ENCODE results near the gene TCF12. TPM values are rescaled to one million over a fixed set of nuclear protein-coding genes. Genes with fewer than 3 reads are reported as not detected.

The TCF12 gene
- total RNA-seq, 1 donor from 2014 or later: 123 TPM

DNA sequence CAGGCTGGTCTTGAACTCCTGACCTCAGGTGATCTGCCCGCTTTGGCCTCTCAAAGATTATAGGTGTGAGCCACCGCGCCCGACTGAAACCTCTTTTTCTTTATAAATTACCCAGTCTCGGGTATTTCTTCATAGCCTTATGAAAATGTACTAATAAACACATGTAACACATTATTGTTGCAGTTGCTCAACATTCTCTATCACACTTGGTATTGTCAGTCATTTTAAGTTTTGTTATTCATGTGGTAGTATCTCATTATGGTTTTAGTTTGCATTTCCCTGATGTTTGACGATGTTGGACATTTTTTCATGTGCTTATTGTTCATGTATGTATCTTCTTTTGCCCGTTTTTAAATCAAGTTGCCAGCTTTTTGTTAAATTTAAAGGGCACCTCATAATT lies 109.7 kb downstream of the TCF12 start:
- DNase-seq (ENCODE audit: low spot score): no peak
- H3K4me3 Mint-ChIP-seq (ENCODE audit: unreplicated experiment): no peak overlapping the region
- TF ChIP-seq, protein P1, sequence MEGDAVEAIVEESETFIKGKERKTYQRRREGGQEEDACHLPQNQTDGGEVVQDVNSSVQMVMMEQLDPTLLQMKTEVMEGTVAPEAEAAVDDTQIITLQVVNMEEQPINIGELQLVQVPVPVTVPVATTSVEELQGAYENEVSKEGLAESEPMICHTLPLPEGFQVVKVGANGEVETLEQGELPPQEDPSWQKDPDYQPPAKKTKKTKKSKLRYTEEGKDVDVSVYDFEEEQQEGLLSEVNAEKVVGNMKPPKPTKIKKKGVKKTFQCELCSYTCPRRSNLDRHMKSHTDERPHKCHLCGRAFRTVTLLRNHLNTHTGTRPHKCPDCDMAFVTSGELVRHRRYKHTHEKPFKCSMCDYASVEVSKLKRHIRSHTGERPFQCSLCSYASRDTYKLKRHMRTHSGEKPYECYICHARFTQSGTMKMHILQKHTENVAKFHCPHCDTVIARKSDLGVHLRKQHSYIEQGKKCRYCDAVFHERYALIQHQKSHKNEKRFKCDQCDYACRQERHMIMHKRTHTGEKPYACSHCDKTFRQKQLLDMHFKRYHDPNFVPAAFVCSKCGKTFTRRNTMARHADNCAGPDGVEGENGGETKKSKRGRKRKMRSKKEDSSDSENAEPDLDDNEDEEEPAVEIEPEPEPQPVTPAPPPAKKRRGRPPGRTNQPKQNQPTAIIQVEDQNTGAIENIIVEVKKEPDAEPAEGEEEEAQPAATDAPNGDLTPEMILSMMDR (IDR thresholded peaks at IDR 0.05; ENCODE audit: unreplicated experiment): no peak
- no peak overlapping the region for H3K27ac Mint-ChIP-seq (ENCODE audit: unreplicated experiment)
- H3K27me3 Mint-ChIP-seq (ENCODE audit: unreplicated experiment): no peaks in the 10 kb centered on the region
- H3K36me3 Mint-ChIP-seq (ENCODE audit: low read depth, unreplicated experiment): no peaks in the 10 kb centered on the region
- no peaks in the 10 kb centered on the region for H3K9me3 Mint-ChIP-seq (ENCODE audit: unreplicated experiment)
- peaks cover 13% of the 10 kb centered on the region for H3K4me1 Mint-ChIP-seq (ENCODE audit: unreplicated experiment)

DNA sequence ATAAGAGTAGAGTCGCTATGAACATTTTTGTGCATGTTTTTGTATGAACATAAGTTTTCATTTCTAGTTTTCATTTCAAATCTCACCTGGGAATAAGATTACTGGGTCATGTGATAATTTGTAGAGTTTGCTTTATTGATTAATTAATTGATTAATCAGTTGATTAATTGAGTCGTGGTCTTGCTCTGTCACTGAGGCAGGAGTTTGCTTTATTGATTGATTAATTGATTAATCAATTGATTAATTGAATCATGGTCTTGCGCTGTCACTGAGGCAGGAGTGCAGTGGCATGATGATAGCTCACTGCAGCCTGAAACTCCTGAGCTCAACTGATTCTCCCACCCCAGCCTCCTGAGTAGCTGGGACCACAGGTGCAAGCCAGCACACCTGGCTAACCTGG lies 111.6 kb downstream of the TCF12 start:
- no peaks in the 10 kb centered on the region for H3K27me3 Mint-ChIP-seq (ENCODE audit: unreplicated experiment)

DNA sequence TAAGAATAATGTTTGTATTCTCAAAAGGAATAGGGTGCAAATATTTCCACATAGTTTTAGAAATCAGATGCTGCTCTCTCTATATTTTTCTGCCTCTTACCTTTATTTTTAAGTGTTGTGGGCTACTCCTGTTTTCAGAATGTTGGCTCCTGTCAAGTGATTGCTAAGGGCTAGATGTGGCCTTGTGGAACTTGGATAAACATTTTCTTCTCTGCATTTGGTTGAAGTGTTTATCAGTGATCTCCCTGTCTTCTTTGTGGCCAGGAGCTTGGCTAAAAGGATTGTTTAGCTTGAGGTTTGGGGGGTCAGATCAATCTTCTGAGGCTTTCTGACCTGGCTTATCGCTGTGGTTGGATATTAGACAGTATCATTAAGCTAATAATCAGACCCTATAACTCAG lies 112.6 kb downstream of the TCF12 start:
- TF ChIP-seq, protein P1 (IDR thresholded peaks at IDR 0.05; ENCODE audit: unreplicated experiment): no peak
- Mint-ChIP-seq H3K27me3 (ENCODE audit: unreplicated experiment) (no peaks in the 10 kb centered on the region), H3K9me3 (ENCODE audit: unreplicated experiment) (no peaks in the 10 kb centered on the region), H3K4me1 (ENCODE audit: unreplicated experiment) (peaks cover 18% of the 10 kb centered on the region), H3K27ac (ENCODE audit: unreplicated experiment) (peak overlapping the region; percentile 83), H3K4me3 (ENCODE audit: unreplicated experiment) (no peak overlapping the region), H3K36me3 (ENCODE audit: low read depth, unreplicated experiment) (no peaks in the 10 kb centered on the region)
- DNase-seq (ENCODE audit: low spot score): no peak

More for the DNA sequence above, 111.6 kb downstream of the TCF12 start:
- TF ChIP-seq, protein P1 (IDR thresholded peaks at IDR 0.05; ENCODE audit: unreplicated experiment): no peak
- peaks cover 13% of the 10 kb centered on the region for H3K4me1 Mint-ChIP-seq (ENCODE audit: unreplicated experiment)
- no peak overlapping the region for H3K27ac Mint-ChIP-seq (ENCODE audit: unreplicated experiment)
- no peak for DNase-seq (ENCODE audit: low spot score)
- no peaks in the 10 kb centered on the region for H3K9me3 Mint-ChIP-seq (ENCODE audit: unreplicated experiment)
- no peaks in the 10 kb centered on the region for H3K36me3 Mint-ChIP-seq (ENCODE audit: low read depth, unreplicated experiment)
- H3K4me3 Mint-ChIP-seq (ENCODE audit: unreplicated experiment): no peak overlapping the region

GRCh38 chr15:57031605-57032004 lies 113.2 kb downstream of the TCF12 start:
- H3K4me1 Mint-ChIP-seq (ENCODE audit: unreplicated experiment): peaks cover 19% of the 10 kb centered on the region
- no peaks in the 10 kb centered on the region for H3K27me3 Mint-ChIP-seq (ENCODE audit: unreplicated experiment)
- H3K36me3 Mint-ChIP-seq (ENCODE audit: low read depth, unreplicated experiment): no peaks in the 10 kb centered on the region
- H3K27ac Mint-ChIP-seq (ENCODE audit: unreplicated experiment): peak overlapping the region; percentile 83
- TF ChIP-seq, protein P1 (IDR thresholded peaks at IDR 0.05; ENCODE audit: unreplicated experiment): no peak
- peak; percentile 5 for DNase-seq (ENCODE audit: low spot score)
- H3K4me3 Mint-ChIP-seq (ENCODE audit: unreplicated experiment): no peak overlapping the region
- H3K9me3 Mint-ChIP-seq (ENCODE audit: unreplicated experiment): no peaks in the 10 kb centered on the region

- TF ChIP-seq, protein P1 (IDR thresholded peaks at IDR 0.05; ENCODE audit: unreplicated experiment): no peak
Observed at GRCh38 chr15:57032338-57032737, 113.9 kb downstream of the TCF12 start.

More at GRCh38 chr15:57032338-57032737, 113.9 kb downstream of the TCF12 start:
- H3K27me3 Mint-ChIP-seq (ENCODE audit: unreplicated experiment): no peaks in the 10 kb centered on the region
- H3K4me3 Mint-ChIP-seq (ENCODE audit: unreplicated experiment): no peak overlapping the region
- no peaks in the 10 kb centered on the region for H3K9me3 Mint-ChIP-seq (ENCODE audit: unreplicated experiment)
- DNase-seq (ENCODE audit: low spot score): no peak
- H3K36me3 Mint-ChIP-seq (ENCODE audit: low read depth, unreplicated experiment): no peaks in the 10 kb centered on the region
- no peak overlapping the region for H3K27ac Mint-ChIP-seq (ENCODE audit: unreplicated experiment)
- peaks cover 22% of the 10 kb centered on the region for H3K4me1 Mint-ChIP-seq (ENCODE audit: unreplicated experiment)
